Measurements from ENCODE around the gene CEMIP. TPM values are rescaled to one million over a fixed set of nuclear protein-coding genes. Genes with fewer than 3 reads are reported as not detected.
A peak's percentile ranks its signal among the peaks of the same experiment; 100 is the strongest.

Gene CEMIP
- total RNA-seq, 4 donors from 2014 or later, result 5.4 to 9.2 (median 8.7) TPM

DNA sequence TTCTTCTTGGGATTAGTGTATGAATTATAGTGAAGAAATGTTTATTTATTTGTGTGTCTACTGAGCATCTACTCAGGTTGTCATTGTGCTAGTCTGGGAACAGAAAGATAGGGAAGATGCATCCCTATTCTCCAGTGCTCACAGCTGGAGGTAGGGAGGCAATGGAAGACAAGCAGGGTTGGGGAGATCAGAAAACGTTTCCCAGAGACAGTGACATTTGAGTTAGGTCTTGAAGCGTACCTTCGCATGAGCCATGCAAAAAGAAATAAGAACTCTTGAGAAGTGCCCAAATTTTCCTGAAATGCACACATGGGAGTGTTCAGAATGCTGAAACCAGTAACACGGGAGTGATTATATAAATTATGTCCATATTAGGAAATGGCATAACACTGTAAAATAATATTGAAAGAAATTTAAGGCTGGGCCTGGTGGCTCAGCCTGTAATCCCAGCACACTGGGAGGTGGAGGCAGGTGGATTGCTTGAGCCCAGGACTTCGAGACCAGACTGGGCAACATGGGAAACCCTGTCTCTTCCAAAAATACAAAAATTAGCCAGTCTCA is 5.3 kb upstream of the CEMIP start:
- Histone ChIP-seq H3K9me3 (no peaks in the 10 kb centered on the region), H3K4me3 (no peak overlapping the region), H3K27me3 (peaks cover 9% of the 10 kb centered on the region), H3K36me3 (no peaks in the 10 kb centered on the region), H3K27ac (no peak overlapping the region), H3K4me1 (peaks cover 26% of the 10 kb centered on the region)
- 40% methylated on average over 5 of the region's 5 CpGs for WGBS
- TF ChIP-seq, protein P1, sequence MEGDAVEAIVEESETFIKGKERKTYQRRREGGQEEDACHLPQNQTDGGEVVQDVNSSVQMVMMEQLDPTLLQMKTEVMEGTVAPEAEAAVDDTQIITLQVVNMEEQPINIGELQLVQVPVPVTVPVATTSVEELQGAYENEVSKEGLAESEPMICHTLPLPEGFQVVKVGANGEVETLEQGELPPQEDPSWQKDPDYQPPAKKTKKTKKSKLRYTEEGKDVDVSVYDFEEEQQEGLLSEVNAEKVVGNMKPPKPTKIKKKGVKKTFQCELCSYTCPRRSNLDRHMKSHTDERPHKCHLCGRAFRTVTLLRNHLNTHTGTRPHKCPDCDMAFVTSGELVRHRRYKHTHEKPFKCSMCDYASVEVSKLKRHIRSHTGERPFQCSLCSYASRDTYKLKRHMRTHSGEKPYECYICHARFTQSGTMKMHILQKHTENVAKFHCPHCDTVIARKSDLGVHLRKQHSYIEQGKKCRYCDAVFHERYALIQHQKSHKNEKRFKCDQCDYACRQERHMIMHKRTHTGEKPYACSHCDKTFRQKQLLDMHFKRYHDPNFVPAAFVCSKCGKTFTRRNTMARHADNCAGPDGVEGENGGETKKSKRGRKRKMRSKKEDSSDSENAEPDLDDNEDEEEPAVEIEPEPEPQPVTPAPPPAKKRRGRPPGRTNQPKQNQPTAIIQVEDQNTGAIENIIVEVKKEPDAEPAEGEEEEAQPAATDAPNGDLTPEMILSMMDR (IDR thresholded peaks at IDR 0.05), result no peak
- no peak for TF ChIP-seq POLR2AphosphoS5 (IDR thresholded peaks at IDR 0.05)
- TF ChIP-seq POLR2A (IDR thresholded peaks at IDR 0.05), result no peak
- TF ChIP-seq EP300 (IDR thresholded peaks at IDR 0.05), result no peak
- no peak for DNase-seq (ENCODE audit: low spot score in 2 of 2)

DNA sequence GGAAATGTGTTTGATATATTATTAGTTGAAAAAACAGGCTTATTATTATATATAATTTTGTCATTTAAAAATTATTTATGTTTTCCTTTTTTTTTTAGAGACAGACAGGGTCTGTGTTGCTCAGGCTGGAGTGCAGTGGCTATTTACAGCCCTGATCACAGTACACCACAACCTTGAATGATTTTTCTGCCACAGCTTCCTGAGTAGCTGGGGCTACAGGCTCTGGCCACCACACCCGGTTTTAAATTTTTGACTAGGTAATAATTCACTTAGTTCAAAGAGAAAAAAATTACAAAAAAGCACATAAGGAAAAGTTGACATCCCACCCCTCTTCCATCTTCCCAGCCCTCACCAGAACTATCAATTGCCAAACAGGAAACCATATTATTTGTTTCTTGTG is 4.7 kb upstream of the CEMIP start:
- TF ChIP-seq, protein P1 (IDR thresholded peaks at IDR 0.05), result no peak
- no peak for TF ChIP-seq POLR2A (IDR thresholded peaks at IDR 0.05)
- TF ChIP-seq POLR2AphosphoS5 (IDR thresholded peaks at IDR 0.05), result no peak
- TF ChIP-seq EP300 (IDR thresholded peaks at IDR 0.05), result no peak
- WGBS, result 47% methylated on average over 1 of the region's 1 CpG
- no peak overlapping the region for H3K27ac ChIP-seq

DNA sequence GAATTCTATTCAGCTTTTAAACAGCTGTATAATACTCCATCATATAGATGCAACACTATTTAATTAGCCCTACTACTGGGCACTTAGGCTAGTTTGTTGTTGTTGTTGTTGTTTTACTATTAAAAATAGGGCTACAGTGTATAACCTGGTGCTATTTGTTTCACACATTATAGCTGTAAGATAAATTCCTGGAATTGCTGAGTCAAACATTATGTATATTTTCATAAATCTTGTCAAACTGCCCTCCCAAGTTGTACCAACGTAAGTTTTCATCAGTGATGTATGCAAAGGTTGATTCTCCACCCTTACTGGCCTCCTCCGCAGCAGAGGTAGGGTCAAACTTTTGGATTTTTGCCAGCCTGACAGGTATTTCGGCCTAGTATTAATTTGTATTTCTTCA is 3.8 kb upstream of the CEMIP start:
- no peak for TF ChIP-seq EP300 (IDR thresholded peaks at IDR 0.05)
- TF ChIP-seq POLR2AphosphoS5 (IDR thresholded peaks at IDR 0.05), result no peak
- TF ChIP-seq POLR2A (IDR thresholded peaks at IDR 0.05), result no peak
- TF ChIP-seq, protein P1 (IDR thresholded peaks at IDR 0.05), result no peak
- no peak for DNase-seq (ENCODE audit: low spot score in 2 of 2)
- 90% methylated on average over 3 of the region's 3 CpGs for WGBS

More for the DNA sequence above, 4.7 kb upstream of the CEMIP start:
- no peaks in the 10 kb centered on the region for H3K36me3 ChIP-seq
- DNase-seq (ENCODE audit: low spot score in 2 of 2), result no peak
- peaks cover 14% of the 10 kb centered on the region for H3K27me3 ChIP-seq
- H3K9me3 ChIP-seq, result no peaks in the 10 kb centered on the region
- H3K4me3 ChIP-seq, result no peak overlapping the region
- peaks cover 32% of the 10 kb centered on the region for H3K4me1 ChIP-seq

DNA sequence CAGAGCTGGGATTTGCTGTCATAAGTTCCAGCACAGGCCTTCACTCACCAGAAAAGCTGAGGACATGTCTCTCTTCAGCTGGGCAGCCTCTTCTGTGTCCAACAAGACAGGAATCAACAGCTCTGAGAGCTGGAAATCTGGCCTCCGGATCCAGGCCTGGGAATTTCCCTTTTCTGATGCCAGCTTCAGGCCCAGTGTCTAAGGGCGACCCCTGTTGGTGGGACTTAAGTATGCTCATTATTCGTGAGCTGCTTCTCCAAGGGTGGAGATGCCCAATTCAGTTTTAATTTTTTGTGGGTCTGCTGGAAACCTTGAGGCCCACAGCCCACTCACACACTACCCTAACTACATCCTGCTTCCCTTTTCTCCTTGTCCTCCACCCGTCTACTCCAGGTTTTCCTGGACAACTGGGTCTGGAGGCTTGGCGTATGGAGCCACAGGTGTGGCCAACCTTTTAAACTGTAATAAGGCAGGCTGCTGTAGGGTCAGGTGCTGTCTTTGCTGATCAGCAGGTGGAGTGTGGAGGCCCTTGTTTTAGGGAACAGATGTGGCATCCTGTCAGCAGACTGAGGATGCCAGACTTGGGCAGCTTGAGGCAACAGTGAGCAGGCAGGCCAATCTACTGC is 2.6 kb upstream of the CEMIP start:
- TF ChIP-seq, protein P1 (IDR thresholded peaks at IDR 0.05), result peak; percentile 48 to 64
- TF ChIP-seq POLR2A (IDR thresholded peaks at IDR 0.05) (no peak), EP300 (IDR thresholded peaks at IDR 0.05) (no peak)
- Histone ChIP-seq H3K36me3 (no peaks in the 10 kb centered on the region), H3K4me1 (peaks cover 47% of the 10 kb centered on the region), H3K27ac (peak overlapping the region; percentile 34), H3K27me3 (peaks cover 31% of the 10 kb centered on the region), H3K4me3 (no peak overlapping the region), H3K9me3 (no peaks in the 10 kb centered on the region)
- WGBS, result 42% methylated on average over 5 of the region's 5 CpGs
- DNase-seq (ENCODE audit: low spot score in 2 of 2), result peak; percentile 65 to 86

More for the DNA sequence above, 3.8 kb upstream of the CEMIP start:
- no peaks in the 10 kb centered on the region for H3K36me3 ChIP-seq
- H3K27ac ChIP-seq, result no peak overlapping the region
- no peaks in the 10 kb centered on the region for H3K9me3 ChIP-seq
- peaks cover 23% of the 10 kb centered on the region for H3K27me3 ChIP-seq
- peaks cover 41% of the 10 kb centered on the region for H3K4me1 ChIP-seq
- no peak overlapping the region for H3K4me3 ChIP-seq

DNA sequence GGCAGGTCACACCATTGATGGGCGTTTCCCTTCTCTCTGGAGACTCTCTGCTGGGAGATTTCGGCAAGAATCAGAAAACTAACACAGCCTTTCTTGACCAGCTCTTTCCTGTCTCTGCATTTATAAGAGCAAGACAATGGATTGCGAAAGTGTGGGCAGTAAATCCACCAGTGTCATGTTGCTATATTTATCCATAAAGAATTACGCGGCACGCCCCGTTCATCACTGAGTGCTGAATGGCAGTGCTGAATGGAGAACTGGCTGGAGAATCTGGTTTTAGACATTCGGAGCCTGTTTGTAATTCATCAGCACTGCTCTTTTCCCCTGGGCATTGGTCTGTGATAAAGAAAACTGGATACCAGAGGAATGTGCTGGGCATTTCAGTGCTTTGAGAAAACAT is 2.0 kb upstream of the CEMIP start:
- Histone ChIP-seq H3K27me3 (peaks cover 31% of the 10 kb centered on the region), H3K4me3 (no peak overlapping the region), H3K4me1 (peaks cover 47% of the 10 kb centered on the region), H3K27ac (peak overlapping the region; percentile 34), H3K36me3 (no peaks in the 10 kb centered on the region), H3K9me3 (no peaks in the 10 kb centered on the region)
- no peak for TF ChIP-seq POLR2A (IDR thresholded peaks at IDR 0.05)
- TF ChIP-seq EP300 (IDR thresholded peaks at IDR 0.05), result no peak
- TF ChIP-seq POLR2AphosphoS5 (IDR thresholded peaks at IDR 0.05), result peak in 1 of 3 donors; percentile 33
- TF ChIP-seq, protein P1 (IDR thresholded peaks at IDR 0.05), result no peak
- 31% methylated on average over 8 of the region's 8 CpGs for WGBS
- no peak for DNase-seq (ENCODE audit: low spot score in 2 of 2)
